GM23248 (cell line): Measurements from ENCODE around the gene FBXW11. TPM values are rescaled to one million over a fixed set of nuclear protein-coding genes. Genes with fewer than 3 reads are reported as not detected.
A peak's percentile ranks its signal among the peaks of the same experiment; 100 is the strongest.

Source experiments
- DNase-seq: peaks from one replicate; pipeline ENCODE4 v3.0.0-alpha.2; 2015
- H2AFZ ChIP-seq: fragments of 200-600 bp; sonication (generic); 2 replicates; pipeline ENCODE4 v1.6.1; 2016; ENCODE audit warnings: antibody characterized with exemption
- H3F3A ChIP-seq: fragments of 200-600 bp; sonication (generic); 2 replicates; pipeline ENCODE4 v1.6.1; 2016; ENCODE audit warnings: mild to moderate bottlenecking, antibody characterized with exemption, mixed run types; ENCODE audit not compliant: insufficient read depth
- H3K27ac ChIP-seq: fragments of 200-600 bp; sonication (generic); 2 replicates; pipeline ENCODE4 v1.5.1; 2016; ENCODE audit warnings: mild to moderate bottlenecking
- H3K27me3 ChIP-seq: fragments of 200-600 bp; sonication (generic); replicated peaks from 2 replicates; pipeline ENCODE4 v1.6.1; 2016; ENCODE audit warnings: mild to moderate bottlenecking; ENCODE audit not compliant: insufficient read depth
- H3K36me3 ChIP-seq: fragments of 200-600 bp; sonication (generic); 2 replicates; pipeline ENCODE4 v1.6.1; 2016; ENCODE audit warnings: low read depth, mild to moderate bottlenecking
- H3K4me1 ChIP-seq: fragments of 200-600 bp; sonication (generic); 2 replicates; pipeline ENCODE4 v1.6.1; 2016; ENCODE audit warnings: mild to moderate bottlenecking; ENCODE audit not compliant: insufficient read depth
- H3K4me2 ChIP-seq: fragments of 200-600 bp; sonication (generic); one replicate; pipeline ENCODE4 v1.6.1; 2016; ENCODE audit warnings: mild to moderate bottlenecking; ENCODE audit not compliant: unreplicated experiment
- H3K4me3 ChIP-seq: fragments of 200-600 bp; sonication (generic); 2 replicates; pipeline ENCODE4 v1.5.1; 2016; ENCODE audit warnings: mild to moderate bottlenecking
- H3K79me2 ChIP-seq: fragments of 200-600 bp; sonication (generic); 2 replicates; pipeline ENCODE4 v1.6.1; 2016; ENCODE audit warnings: mild to moderate bottlenecking; ENCODE audit not compliant: insufficient read depth
- H3K9ac ChIP-seq: fragments of 200-600 bp; sonication (generic); 2 replicates; pipeline ENCODE4 v1.6.1; 2016; ENCODE audit warnings: mild to moderate bottlenecking
- H3K9me2 ChIP-seq: fragments of 200-600 bp; sonication (generic); 2 replicates; pipeline ENCODE4 v1.6.1; 2016; ENCODE audit warnings: mixed run types, mild to moderate bottlenecking, moderate library complexity; ENCODE audit not compliant: insufficient read depth
- H3K9me3 ChIP-seq: fragments of 200-600 bp; sonication (generic); one replicate; pipeline ENCODE4 v1.6.1; 2017; ENCODE audit warnings: low read depth
- H4K20me1 ChIP-seq: fragments of 200-600 bp; sonication (generic); 2 replicates; pipeline ENCODE4 v1.6.0; 2016; ENCODE audit not compliant: insufficient read depth
- EZH2 ChIP-seq: fragments of 200-600 bp; sonication (generic); IDR thresholded peaks from 2 replicates; pipeline ENCODE4 v1.6.1; 2018; ENCODE audit warnings: antibody characterized with exemption, mild to moderate bottlenecking; ENCODE audit not compliant: insufficient read depth, poor library complexity, severe bottlenecking
- EZH2phosphoT487 ChIP-seq: fragments of 200-600 bp; sonication (generic); IDR thresholded peaks from 2 replicates; pipeline ENCODE4 v1.6.1; 2018; ENCODE audit warnings: antibody characterized with exemption, moderate library complexity, mild to moderate bottlenecking, low read depth; ENCODE audit not compliant: insufficient read depth
- WGBS, 2 experiments: methylation state at CpG; one replicate each; pipeline ENCODE4 v1.1.6; 2015 to 2017; ENCODE audit warnings: low lambda C conversion rate in 2 of 2, low coverage in 1 of 2; ENCODE audit errors: missing lambda C conversion rate in 2 of 2; 5-methylcytosine and 5-hydroxymethylcytosine counted together
- in situ Hi-C: fragments of 300-500 bp; cut with MboI; formaldehyde crosslinking; loops from 2 replicates; pipeline ENCODE4 v1.15.0; 2020
- polyA plus RNA-seq: library from polyadenylated mRNA; unstranded; fragments of >200 nt; fragmentation: Nextera tagmentation; extraction: Ambion mirVana; gene quantifications from 2 replicates; pipeline ENCODE4 v1.2.1, GENCODE V29; 2016
- total RNA-seq: library from RNA; depleted of rRNA; stranded (reverse); fragments of >200 nt; shearing (Covaris generic); gene quantifications from 2 replicates; pipeline ENCODE4 v1.2.3, GENCODE V29; 2014

The FBXW11 gene
- total and polyA plus RNA-seq, 2 experiments from 2014 or later, result 30.6 to 78.0 TPM

GRCh38 chr5:171867786-171868185, 138.7 kb downstream of the FBXW11 start:
- Histone ChIP-seq H3K36me3 (peaks cover 33% of the 10 kb centered on the region), H3F3A (peaks cover 39% of the 10 kb centered on the region), H3K79me2 (peaks cover 31% of the 10 kb centered on the region; the same call in 1 of the 2 replicates), H3K4me1 (peaks cover 46% of the 10 kb centered on the region), H3K9me2 (no peaks in the 10 kb centered on the region), H3K27me3 (no peaks in the 10 kb centered on the region), H3K9me3 (no peaks in the 10 kb centered on the region), H4K20me1 (no peaks in the 10 kb centered on the region), H3K9ac (0 out of 2 replicates have a peak overlapping the region, but pooled peaks have one; percentile 12), H3K4me3 (0 out of 2 replicates have a peak overlapping the region, but pooled peaks have one; percentile 10), H3K27ac (peak overlapping the region; percentile 50), H2AFZ (no peak overlapping the region), H3K4me2 (peak overlapping the region; percentile 48)
- peak; percentile 79 for DNase-seq
- in situ Hi-C loops, result no loop called here
- WGBS, 2 experiments, result 8 to 14% methylated on average over 1 of the region's 1 CpG
- TF ChIP-seq EZH2phosphoT487 (no peak), EZH2 (no peak)

GRCh38 chr5:171865471-171865870, 141.0 kb downstream of the FBXW11 start:
- H3K27ac ChIP-seq, result no peak overlapping the region
- DNase-seq, result no peak
- no peak for TF ChIP-seq EZH2phosphoT487
- TF ChIP-seq EZH2, result no peak
- H2AFZ ChIP-seq, result no peak overlapping the region
- H3K27me3 ChIP-seq, result no peaks in the 10 kb centered on the region
- peaks cover 19% of the 10 kb centered on the region; the same call in 1 of the 2 replicates for H3K79me2 ChIP-seq
- 93 to 94% methylated on average over 6 of the region's 6 CpGs for WGBS, 2 experiments
- no peak overlapping the region for H3K9ac ChIP-seq
- H3K9me3 ChIP-seq, result no peaks in the 10 kb centered on the region
- H3K36me3 ChIP-seq, result peaks cover 26% of the 10 kb centered on the region
- no peaks in the 10 kb centered on the region for H3K9me2 ChIP-seq
- no peak overlapping the region for H3K4me2 ChIP-seq
- H3K4me3 ChIP-seq, result no peak overlapping the region
- in situ Hi-C loops, result no loop called here
- peaks cover 43% of the 10 kb centered on the region for H3F3A ChIP-seq
- H4K20me1 ChIP-seq, result no peaks in the 10 kb centered on the region
- H3K4me1 ChIP-seq, result peaks cover 52% of the 10 kb centered on the region

- H3K4me1 ChIP-seq, result peaks cover 52% of the 10 kb centered on the region
- H3K27me3 ChIP-seq, result no peaks in the 10 kb centered on the region
- WGBS, 2 experiments, result 33 to 34% methylated on average over 6 of the region's 6 CpGs
- H3K4me3 ChIP-seq, result 0 out of 2 replicates have a peak overlapping the region, but pooled peaks have one; percentile 29
- peak overlapping the region; percentile 64 for H3K9ac ChIP-seq
- no peaks in the 10 kb centered on the region for H3K9me3 ChIP-seq
- peaks cover 42% of the 10 kb centered on the region for H3F3A ChIP-seq
- 0 out of 2 replicates have a peak overlapping the region, but pooled peaks have one; percentile 20 for H2AFZ ChIP-seq
- H4K20me1 ChIP-seq, result no peaks in the 10 kb centered on the region
- H3K4me2 ChIP-seq, result peak overlapping the region; percentile 64
- H3K27ac ChIP-seq, result peak overlapping the region; percentile 91
- in situ Hi-C loops, result no loop called here
- peaks cover 19% of the 10 kb centered on the region; the same call in 1 of the 2 replicates for H3K79me2 ChIP-seq
- peak; percentile 91 for DNase-seq
- no peaks in the 10 kb centered on the region for H3K9me2 ChIP-seq
- no peak for TF ChIP-seq EZH2phosphoT487
- TF ChIP-seq EZH2, result no peak
- peaks cover 16% of the 10 kb centered on the region; the same call in 1 of the 2 replicates for H3K36me3 ChIP-seq
Measured at GRCh38 chr5:171863935-171864334, 142.5 kb downstream of the FBXW11 start.

GRCh38 chr5:171862624-171863023, 143.8 kb downstream of the FBXW11 start:
- Histone ChIP-seq H3K4me1 (peaks cover 42% of the 10 kb centered on the region), H3K9me2 (no peaks in the 10 kb centered on the region), H3K4me2 (no peak overlapping the region), H3K27ac (no peak overlapping the region), H3K27me3 (no peaks in the 10 kb centered on the region), H3K36me3 (peaks cover 9% of the 10 kb centered on the region; the same call in 1 of the 2 replicates), H2AFZ (no peak overlapping the region), H3K4me3 (no peak overlapping the region), H3K9ac (no peak overlapping the region), H3K9me3 (no peaks in the 10 kb centered on the region), H3K79me2 (peaks cover 19% of the 10 kb centered on the region; the same call in 1 of the 2 replicates), H4K20me1 (no peaks in the 10 kb centered on the region), H3F3A (peaks cover 29% of the 10 kb centered on the region)
- DNase-seq, result no peak
- TF ChIP-seq EZH2phosphoT487 (no peak), EZH2 (no peak)
- WGBS, 2 experiments, result 87 to 90% methylated on average over 4 of the region's 4 CpGs
- in situ Hi-C loops, result no loop called here
